WTC11 (cell line): ENCODE data around the gene RANBP9. TPM values are rescaled to one million over a fixed set of nuclear protein-coding genes. Genes with fewer than 3 reads are reported as not detected.
A peak's percentile ranks its signal among the peaks of the same experiment; 100 is the strongest.

Source experiments
- ATAC-seq: fragments of 200-7000 bp; cut with Tn5 transposase; 2 replicates; pipeline ENCODE4 v1.10.0; 2021; ENCODE audit warnings: mild to moderate bottlenecking, moderate library complexity
- CTCF ChIA-PET: fragments of 300-600 bp; sonication (Branson Sonifier 250); formaldehyde crosslinking; loops from one replicate; lab custom pipeline; 2021; ENCODE audit warnings: antibody characterized with exemption; lab: Charles Lee
- POLR2A ChIA-PET: fragments of 350-600 bp; sonication (Branson Sonifier 250); formaldehyde crosslinking; loops from one replicate; lab custom pipeline; 2021; ENCODE audit warnings: antibody characterized with exemption; lab: Charles Lee
- DNase-seq: peaks from one replicate; pipeline ENCODE4 v3.0.0; 2021; ENCODE audit warnings: low spot score
- H3K27ac Mint-ChIP-seq: 2 replicates; pipeline ENCODE4 v1.8.0; 2021; ENCODE audit warnings: mixed read lengths
- H3K27me3 Mint-ChIP-seq: 2 replicates; pipeline ENCODE4 v1.8.0; 2021; ENCODE audit warnings: low read depth, mild to moderate bottlenecking, moderate library complexity, mixed read lengths
- H3K36me3 Mint-ChIP-seq: 2 replicates; pipeline ENCODE4 v1.8.0; 2021; ENCODE audit warnings: mixed read lengths
- H3K4me1 Mint-ChIP-seq: 2 replicates; pipeline ENCODE4 v1.8.0; 2022; ENCODE audit warnings: mixed read lengths
- H3K4me3 Mint-ChIP-seq: 2 replicates; pipeline ENCODE4 v1.8.0; 2021; ENCODE audit warnings: mild to moderate bottlenecking, moderate library complexity, mixed read lengths
- H3K9me3 Mint-ChIP-seq: 2 replicates; pipeline ENCODE4 v1.8.0; 2021; ENCODE audit warnings: mixed read lengths
- ARID4B ChIP-seq: sonication (generic); formaldehyde crosslinking; IDR thresholded peaks from 2 replicates; pipeline ENCODE4 v1.8.0; 2023; ENCODE audit warnings: missing genetic modification reagents, mild to moderate bottlenecking, borderline replicate concordance
- ATF1 ChIP-seq: sonication (generic); formaldehyde crosslinking; IDR thresholded peaks from 2 replicates; pipeline ENCODE4 v1.8.1; 2023; ENCODE audit warnings: mild to moderate bottlenecking, moderate library complexity, missing genetic modification reagents
- CREB1 ChIP-seq: sonication (generic); formaldehyde crosslinking; IDR thresholded peaks from 2 replicates; pipeline ENCODE4 v1.8.0; 2023; ENCODE audit warnings: mild to moderate bottlenecking, missing genetic modification reagents
- CTCF ChIP-seq: fragments of 200-600 bp; IDR thresholded peaks from 2 replicates; pipeline ENCODE4 v1.8.0; 2022; ENCODE audit warnings: antibody characterized with exemption
- ESRRA ChIP-seq: sonication (generic); formaldehyde crosslinking; IDR thresholded peaks from 2 replicates; pipeline ENCODE4 v1.8.1; 2022; ENCODE audit warnings: mild to moderate bottlenecking, missing genetic modification reagents, borderline replicate concordance
- GRHL2 ChIP-seq: fragments of 250-450 bp; sonication (Bioruptor Pico); IDR thresholded peaks from 2 replicates; pipeline ENCODE4 v1.8.0; 2022; ENCODE audit warnings: mild to moderate bottlenecking, moderate library complexity; ENCODE audit not compliant: insufficient replicate concordance, severe bottlenecking
- IRF1 ChIP-seq: sonication (generic); formaldehyde crosslinking; IDR thresholded peaks from 2 replicates; pipeline ENCODE4 v1.8.0; 2023; ENCODE audit warnings: missing genetic modification reagents
- KAT7 ChIP-seq: sonication (generic); formaldehyde crosslinking; IDR thresholded peaks from 2 replicates; pipeline ENCODE4 v1.8.1; 2023; ENCODE audit warnings: missing genetic modification reagents, mild to moderate bottlenecking, borderline replicate concordance
- MYBL2 ChIP-seq: sonication (generic); formaldehyde crosslinking; IDR thresholded peaks from 2 replicates; pipeline ENCODE4 v1.8.1; 2023; ENCODE audit warnings: mild to moderate bottlenecking, moderate library complexity, missing genetic modification reagents
- NR1H2 ChIP-seq: sonication (generic); formaldehyde crosslinking; IDR thresholded peaks from 2 replicates; pipeline ENCODE4 v1.9.0; 2021; ENCODE audit warnings: mild to moderate bottlenecking, moderate library complexity, missing genetic modification reagents
- NR2C2 ChIP-seq: sonication (generic); formaldehyde crosslinking; IDR thresholded peaks from 2 replicates; pipeline ENCODE4 v1.8.0; 2022; ENCODE audit warnings: mild to moderate bottlenecking, missing genetic modification reagents
- PRDM15 ChIP-seq: sonication (generic); formaldehyde crosslinking; IDR thresholded peaks from 2 replicates; pipeline ENCODE4 v1.8.0; 2022; ENCODE audit warnings: missing genetic modification reagents
- USF2 ChIP-seq: sonication (generic); formaldehyde crosslinking; IDR thresholded peaks from 2 replicates; pipeline ENCODE4 v1.8.1; 2023; ENCODE audit warnings: mild to moderate bottlenecking, missing genetic modification reagents, moderate library complexity
- ZNF281 ChIP-seq: sonication (generic); formaldehyde crosslinking; IDR thresholded peaks from 2 replicates; pipeline ENCODE4 v1.8.0; 2023; ENCODE audit warnings: mild to moderate bottlenecking, missing genetic modification reagents
- ZNF416 ChIP-seq: fragments of 250-450 bp; sonication (Bioruptor Pico); IDR thresholded peaks from 2 replicates; pipeline ENCODE4 v1.9.0; 2021; ENCODE audit warnings: mild to moderate bottlenecking, inconsistent platforms
- ZNF512 ChIP-seq: sonication (generic); formaldehyde crosslinking; IDR thresholded peaks from 2 replicates; pipeline ENCODE4 v1.8.1; 2022; ENCODE audit warnings: missing genetic modification reagents, borderline replicate concordance
- total RNA-seq: library from RNA; stranded (reverse); gene quantifications from 3 replicates; pipeline ENCODE4 v1.2.3, GENCODE V29; 2021

The RANBP9 gene
- total RNA-seq, 1 experiment from 2014 or later = 33.4 TPM

- CTCF ChIA-PET = interaction anchor here (0.6 to 1.2 kb wide), 2 partner anchors 76 to 352 kb away, joined by 3 to 4 read pairs; no protein-coding TSS in a partner anchor
- H3K36me3 Mint-ChIP-seq = 0 out of 2 replicates have a peak, but pooled peaks cover 11% of the 10 kb centered on the region
- H3K4me1 Mint-ChIP-seq = peaks cover 25% of the 10 kb centered on the region
- POLR2A ChIA-PET = no interaction called here
- TF ChIP-seq PRDM15 (CRISPR knock-in tag) (no peak), IRF1 (CRISPR knock-in tag) (no peak), ZNF416 (no peak), CREB1 (CRISPR knock-in tag) (no peak), ZNF281 (CRISPR knock-in tag) (no peak), USF2 (CRISPR knock-in tag) (no peak), ATF1 (CRISPR knock-in tag) (no peak), NR2C2 (CRISPR knock-in tag) (no peak), ARID4B (CRISPR knock-in tag) (no peak), ZNF512 (CRISPR knock-in tag) (no peak), ESRRA (no peak), MYBL2 (CRISPR knock-in tag) (no peak), NR1H2 (CRISPR knock-in tag) (no peak), GRHL2 (CRISPR knock-in tag) (no peak), CTCF (no peak), KAT7 (CRISPR knock-in tag) (no peak)
- no peak for ATAC-seq
- no peaks in the 10 kb centered on the region for H3K27me3 Mint-ChIP-seq
- peak overlapping the region; percentile 73; the same call in 1 of the 2 replicates for H3K27ac Mint-ChIP-seq
- no peak for DNase-seq
- no peak overlapping the region for H3K4me3 Mint-ChIP-seq
- no peaks in the 10 kb centered on the region for H3K9me3 Mint-ChIP-seq
These were observed 17.1 kb downstream of the RANBP9 start for GRCh38 chr6:13694562-13694961.
